HG03196 (cell line): ENCODE measurements around the gene PSMB9.
"Not testable (repeated sequence)": the region's sequence is repeated elsewhere in the genome, so short reads cannot be mapped to it uniquely, and the experiment has no call there.

Experiments
- ATAC-seq: cut with Tn5 transposase; IDR thresholded peaks from one replicate; pipeline ENCODE4 v1.9.1; 2021; ENCODE audit not compliant: unreplicated experiment

Gene PSMB9

DNA sequence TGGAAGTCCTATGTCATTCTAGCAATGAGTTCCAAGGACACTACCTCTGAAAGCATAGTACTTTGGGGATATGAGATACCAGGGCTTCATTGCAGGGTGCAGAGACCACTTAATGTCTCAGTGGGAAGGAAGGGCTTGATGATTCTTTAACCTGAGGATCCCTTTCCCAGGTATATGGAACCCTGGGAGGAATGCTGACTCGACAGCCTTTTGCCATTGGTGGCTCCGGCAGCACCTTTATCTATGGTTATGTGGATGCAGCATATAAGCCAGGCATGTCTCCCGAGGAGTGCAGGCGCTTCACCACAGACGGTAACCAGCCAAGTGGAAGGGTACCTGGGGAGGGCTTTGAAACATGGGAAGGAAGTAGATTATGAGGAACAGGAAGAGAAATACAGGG, 4.2 kb downstream of the PSMB9 start:
- ATAC-seq, result no peak

DNA sequence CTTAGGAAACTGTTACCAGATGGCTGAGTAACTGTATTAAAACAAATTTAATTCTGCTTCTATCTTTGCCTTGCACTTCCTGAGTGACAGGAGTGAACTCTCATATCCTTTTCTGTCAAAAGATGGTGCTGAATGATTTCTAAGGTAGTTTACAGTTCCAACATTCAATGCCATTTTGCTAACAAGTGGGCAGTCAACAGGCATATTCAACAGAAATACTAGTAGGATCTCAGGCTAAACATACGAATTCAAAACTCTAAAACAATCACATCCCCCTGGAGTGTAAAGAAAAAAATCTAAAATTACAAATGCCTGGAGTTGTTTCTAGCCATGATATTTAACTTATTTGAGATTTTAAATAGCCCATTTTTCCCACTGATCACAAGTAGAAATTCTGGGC, 6.7 kb downstream of the PSMB9 start:
- ATAC-seq, result no peak

DNA sequence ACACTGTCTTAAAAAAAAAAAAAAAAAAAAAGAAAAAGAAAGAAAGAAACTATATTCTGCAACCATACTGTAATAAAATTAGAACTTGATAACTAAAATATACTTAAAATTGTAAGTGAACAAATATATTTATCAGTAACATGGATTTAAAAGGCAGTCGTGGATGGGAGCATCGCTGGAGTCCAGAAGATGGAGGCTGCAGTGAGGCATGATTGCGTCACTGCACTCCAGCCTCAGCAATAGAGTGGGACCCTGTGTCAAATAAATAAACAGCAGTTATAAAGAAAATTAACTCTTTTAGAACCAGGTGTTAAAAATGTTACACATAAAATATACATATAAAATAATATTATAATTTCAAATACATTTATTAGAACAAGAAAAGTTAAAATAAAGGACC, 8.7 kb downstream of the PSMB9 start:
- no peak for ATAC-seq

DNA sequence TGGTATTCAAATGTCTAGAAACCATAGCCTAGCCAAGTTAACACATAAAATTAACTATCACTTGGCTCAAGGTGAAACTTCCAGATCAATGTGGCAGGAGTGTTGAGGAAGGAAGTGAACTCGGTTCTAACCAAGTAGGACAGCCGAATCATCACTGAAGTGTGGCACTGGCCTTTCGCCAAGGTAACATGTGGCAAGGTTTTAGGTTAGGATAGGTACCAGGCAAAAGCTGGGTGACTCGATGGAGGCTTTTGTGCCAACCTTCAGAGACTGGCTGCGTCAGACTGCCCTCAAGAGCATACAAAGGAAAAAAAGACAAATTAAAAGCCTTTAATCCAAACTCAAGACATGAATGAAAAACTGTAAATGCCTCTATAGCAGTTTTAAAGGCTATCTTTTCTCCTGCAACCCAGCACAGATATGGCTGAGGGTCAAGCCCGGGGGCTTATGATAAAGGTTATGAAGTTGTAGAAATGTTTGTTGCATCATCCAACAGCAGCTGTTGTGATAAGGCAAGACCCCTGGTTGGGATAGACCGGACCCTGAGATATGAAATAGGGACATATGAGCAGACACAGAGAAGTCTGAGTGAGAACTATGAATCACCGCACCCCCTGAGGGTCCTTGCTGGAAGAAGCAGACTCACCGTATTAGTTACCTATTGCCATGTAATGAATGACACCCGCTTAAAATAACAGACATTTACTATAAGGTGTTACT, 11.9 kb downstream of the PSMB9 start:
- ATAC-seq, result no peak

DNA sequence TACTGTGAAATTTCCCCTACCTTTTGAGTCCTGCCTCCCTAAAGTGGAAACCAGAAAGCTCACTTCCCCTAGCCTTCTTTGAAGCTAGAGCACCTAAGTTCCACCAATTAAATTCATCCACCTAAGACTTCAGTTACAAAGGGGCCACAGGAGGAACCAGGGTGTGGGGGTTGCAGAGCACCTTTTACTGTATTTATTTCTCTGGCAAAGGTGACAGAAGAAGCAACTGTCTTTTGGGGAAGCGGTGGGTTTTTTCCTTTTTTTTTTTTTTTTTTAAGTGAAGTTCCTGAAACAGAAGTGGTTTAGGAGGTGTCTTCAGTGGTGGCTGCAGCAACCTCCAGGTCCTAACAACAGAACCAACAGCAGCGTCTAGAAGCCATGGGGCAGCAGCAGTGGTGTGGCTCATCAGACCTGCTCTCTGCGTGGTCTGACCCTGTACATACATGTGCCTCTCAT, 13.1 kb downstream of the PSMB9 start:
- no peak for ATAC-seq

DNA sequence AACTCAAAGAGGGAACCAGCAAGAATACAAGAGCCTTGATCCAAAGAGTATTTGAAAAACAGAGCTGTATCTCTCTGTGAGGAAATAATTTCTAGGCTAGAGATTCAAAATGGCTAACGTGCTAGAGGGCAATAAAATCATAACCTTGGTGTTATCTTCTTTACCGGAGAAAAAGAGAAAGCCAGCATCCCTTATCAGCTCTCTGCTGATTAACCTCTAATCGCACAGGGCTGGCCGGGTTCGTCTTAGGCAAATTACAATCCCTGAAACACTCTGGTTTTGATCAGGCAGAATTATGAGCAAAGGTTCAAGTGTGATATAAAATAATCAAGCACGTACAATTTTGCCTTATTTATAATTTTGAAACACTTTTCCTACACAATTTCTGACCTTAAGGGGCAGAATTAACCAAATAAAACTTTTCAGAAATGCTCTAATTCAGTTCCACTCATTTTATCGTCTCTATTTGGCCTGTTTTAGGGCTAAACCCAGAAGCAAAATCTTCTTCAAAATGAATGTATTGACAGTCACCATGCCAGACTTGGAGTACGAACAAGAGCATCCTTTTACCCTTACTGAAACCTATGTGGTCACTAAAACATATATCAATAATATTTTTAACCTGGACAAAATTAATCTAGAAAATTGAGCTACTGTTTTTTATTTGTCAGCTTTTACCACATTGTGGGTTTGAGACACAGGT, 13.7 kb downstream of the PSMB9 start:
- no peak for ATAC-seq

DNA sequence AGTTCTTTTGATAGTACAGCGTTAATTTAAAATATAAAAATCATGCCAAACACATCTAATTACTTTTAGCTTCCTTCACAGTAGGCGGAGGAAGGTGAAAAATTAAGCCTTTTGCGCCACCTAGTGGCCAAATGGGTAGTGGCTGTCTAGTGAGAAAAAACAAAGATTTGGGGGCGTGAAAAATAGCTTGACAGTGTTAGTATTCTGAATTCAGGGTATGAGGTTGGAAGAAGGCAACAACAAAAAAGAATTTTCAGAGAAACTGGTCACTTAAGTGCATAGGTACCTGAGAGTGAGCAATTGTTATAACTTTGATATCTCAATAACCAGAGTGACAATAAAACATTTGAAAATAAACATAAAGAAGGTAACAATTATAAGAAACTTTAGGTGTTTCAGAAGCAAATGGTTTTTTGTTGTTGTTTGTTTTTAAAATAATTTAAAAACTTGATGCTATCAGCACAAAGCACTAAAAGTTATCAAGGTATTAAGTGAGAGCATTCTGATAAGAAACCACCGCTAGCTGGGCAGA, 14.3 kb downstream of the PSMB9 start:
- no peak for ATAC-seq

DNA sequence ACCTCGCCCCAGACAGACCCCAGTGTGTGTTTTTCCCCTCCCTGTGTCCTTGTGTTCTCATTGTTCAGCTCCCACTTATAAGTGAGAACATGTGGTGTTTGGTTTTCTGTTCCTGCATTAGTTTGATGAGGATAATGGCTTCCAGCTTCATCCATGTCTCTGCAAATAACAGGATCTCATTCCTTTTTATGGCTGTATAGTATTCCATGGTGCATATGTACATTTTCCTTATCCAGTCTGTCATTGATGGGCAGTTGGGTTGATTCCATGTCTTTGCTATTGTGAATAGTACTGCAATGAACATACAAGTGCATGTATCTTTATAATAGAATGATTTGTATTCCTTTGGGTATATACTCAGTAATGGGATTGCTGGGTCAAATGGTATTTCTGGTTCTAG, 20.0 kb downstream of the PSMB9 start:
- not testable (repeated sequence) for ATAC-seq

DNA sequence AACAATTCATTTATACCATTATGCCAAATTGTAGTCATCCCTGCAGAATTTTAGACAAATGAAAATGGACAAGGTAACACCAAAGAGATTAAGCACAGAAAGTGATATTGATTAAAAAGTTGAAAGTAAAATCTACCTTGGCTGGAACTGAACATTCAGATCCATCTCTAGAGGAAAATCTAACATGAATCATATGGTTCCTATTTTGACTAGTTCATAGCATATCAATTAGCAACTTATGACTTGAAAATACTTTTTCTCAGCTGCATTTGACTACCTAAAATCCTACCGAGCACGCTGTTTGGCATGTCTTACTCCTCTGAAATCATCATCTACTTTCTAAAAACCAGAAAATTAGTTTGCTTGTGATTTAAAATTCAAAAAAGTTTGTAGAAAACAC, 22.6 kb downstream of the PSMB9 start:
- ATAC-seq, result no peak

DNA sequence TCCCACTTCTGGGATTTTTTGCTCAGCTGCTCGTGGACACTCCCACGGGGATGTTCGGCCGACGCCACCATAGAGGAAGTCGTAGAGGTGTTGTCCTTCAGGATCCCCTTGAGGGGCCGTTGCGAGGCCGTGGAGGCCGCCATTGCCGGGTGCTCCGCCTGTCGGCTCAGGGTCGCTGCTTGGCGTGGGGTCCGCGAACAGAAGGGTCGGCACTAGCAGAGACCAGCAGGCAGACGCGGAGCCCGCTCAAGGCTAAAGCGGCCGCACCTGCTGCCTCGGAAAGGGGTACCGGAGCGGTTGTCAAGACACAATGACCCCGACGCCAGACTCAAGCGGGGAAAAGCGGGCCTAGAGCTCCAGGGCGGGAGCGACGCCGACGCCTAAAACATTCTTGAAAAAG, 25.7 kb downstream of the PSMB9 start:
- no peak for ATAC-seq

DNA sequence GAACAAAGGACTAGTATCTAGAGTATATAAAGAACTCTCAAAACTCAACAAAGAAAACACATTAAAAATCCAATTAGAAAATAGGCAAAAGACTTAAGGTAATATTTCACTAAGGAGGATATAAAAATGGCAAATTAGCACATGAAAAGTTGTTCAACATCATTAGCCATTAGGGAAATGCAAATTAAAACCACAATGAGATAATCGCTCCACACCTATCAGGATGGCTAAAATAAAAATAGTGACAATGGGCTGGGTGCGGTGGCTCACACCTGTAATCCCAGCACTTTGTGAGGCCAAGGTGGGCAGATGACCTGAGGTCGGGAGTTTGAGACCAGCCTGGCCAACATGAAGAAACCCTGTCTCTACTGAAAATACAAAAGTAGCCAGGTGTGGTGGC, 27.0 kb downstream of the PSMB9 start:
- not testable (repeated sequence) for ATAC-seq

DNA sequence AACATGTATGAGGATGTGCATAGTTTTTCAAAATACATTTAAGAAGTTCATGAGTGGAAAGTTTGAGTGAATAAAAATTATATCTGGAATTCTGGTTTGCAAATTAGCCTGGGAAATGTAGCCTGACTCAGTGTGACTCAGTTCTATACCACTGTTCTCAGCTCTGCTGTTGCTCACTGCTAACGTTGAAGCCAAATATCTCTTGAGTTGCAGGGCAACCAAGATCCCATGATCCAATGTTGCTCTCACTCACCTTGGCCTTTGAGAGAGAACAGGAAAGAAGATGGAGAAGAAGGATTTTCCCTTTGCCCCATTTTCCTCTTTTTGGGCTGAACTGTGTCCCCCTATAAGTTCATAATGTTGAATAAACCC, 28.9 kb downstream of the PSMB9 start:
- no peak for ATAC-seq

DNA sequence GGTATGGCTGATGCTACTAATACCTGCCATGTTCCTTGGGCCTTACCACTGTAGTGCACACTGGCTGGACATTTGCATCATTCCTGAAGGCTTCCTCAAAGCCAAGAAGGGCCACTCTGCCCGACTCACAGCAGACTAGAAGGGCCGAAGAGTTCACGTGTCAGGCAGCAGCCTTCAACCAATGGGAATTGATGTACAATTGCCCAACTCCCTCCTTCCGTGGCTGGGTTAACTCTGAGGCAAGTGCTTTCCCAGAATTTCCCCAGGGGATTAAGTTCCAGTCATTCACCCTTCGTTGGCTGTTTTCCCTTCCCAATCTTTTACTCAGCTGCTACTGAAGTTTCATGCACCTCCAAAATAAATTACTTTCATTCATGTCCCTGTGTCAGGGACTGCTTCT, 29.8 kb downstream of the PSMB9 start:
- ATAC-seq, result no peak

DNA sequence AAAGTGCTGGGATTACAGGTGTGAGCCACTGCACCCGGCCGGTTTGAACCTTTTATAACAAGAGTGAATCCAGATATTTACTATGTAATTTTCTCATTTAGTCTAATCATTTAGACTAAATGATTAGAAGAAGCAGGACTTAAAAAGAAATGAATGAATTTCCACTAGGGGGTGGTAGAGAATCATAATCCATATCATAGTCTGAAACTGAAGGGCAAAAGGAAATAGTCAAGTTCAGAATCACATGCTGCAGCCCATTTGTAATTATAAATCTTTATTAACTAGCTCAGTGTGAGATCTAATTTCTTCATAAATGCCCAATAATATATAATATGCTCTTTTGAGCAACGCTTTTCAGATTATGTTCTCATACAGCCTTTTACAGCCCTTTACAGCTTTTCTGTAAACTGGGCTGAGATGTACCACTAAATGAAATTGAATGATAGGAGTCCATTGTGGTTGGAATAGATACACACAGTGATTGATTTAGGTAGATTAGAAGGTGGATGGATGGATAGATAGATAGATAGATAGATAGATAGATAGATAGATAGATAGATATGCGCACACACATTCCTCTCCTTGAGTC, 31.8 kb downstream of the PSMB9 start:
- no peak for ATAC-seq

DNA sequence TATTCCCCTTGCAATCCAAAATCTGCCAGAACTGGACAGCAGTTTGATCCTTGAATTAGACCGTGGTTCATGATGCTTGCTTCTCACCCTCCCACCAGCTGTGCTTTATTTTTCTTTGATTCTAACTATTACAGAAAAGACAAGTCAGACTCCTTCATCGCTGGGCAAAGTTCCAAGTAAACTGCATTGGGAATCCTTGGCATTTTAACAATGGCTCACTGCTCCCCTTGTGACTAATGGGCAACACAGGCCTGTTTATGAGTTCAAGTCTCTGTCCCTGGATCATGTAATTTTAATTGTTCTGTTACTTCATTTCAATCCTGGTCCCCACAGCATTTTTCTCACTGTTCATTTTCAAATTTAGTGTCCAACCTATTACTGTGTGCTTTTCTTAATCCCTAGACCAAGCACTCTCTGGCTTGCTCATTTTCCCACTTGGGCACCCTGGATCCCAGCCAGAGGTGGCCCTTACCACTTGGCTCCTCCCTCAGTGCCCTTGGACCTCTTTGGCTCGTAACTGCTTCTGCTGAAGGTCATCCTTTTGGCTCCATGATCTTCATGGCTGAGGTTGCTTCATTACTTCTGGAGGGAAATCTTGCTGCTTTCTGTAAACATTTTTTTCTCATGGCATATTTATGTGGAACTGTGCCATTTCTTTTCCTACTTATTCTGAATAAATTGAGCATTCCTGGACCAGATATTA, 32.8 kb downstream of the PSMB9 start:
- ATAC-seq, result no peak

DNA sequence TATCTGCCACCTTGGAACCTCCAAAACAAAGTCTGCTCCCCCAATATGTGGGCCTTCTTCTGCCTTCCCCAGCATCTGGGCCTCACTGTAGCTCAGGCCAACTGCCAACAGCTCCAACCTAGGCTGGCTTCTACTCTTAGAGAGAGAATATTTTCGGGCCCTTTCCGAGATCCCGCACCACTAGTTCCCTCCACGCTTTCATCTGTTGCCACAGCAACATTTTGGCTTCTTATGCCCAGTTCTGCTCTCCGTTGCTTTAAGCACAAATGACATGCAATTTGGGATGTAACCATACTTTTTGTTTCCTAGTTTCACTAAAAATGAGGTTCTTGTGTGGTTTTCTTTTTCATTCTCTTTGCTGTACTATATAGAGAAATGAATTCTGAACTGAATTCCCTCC, 33.6 kb downstream of the PSMB9 start:
- ATAC-seq, result no peak

DNA sequence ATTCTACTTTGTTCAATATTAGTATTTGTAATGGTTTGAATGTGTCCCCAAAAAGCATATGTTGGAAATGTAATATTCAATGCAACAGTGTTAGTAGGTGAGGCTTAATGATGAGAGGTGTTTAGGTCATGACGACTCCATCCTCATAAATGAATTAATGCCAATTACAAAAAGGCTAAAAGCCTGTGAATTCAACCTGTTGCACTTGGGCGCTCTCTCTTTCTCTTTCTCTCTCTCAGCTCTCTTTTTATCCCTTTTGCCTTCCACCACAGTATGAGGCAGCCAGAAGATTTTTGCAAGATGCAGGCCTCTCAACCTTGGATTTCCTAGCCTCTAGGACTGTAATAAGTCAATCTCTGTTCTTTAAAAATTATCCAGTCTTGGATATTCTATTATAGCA, 34.6 kb downstream of the PSMB9 start:
- no peak for ATAC-seq

DNA sequence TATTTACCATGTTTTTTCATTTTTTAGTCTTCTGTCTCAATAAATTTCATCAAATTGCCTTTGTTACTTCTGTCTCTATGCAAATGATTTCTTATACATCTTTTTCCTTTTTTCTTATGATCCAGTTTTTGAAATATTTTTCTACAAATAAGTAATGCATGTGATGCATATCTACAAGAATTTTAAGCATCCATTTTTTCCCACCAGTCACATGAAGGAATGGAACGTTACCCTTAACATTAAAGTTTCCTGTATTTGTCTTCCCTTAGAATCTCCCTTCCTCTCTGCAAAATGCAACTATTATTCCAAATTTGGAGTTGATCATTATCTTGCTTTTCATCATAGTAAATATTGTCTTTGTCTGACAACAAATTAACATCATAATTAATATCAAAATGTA, 35.5 kb downstream of the PSMB9 start:
- ATAC-seq, result no peak

DNA sequence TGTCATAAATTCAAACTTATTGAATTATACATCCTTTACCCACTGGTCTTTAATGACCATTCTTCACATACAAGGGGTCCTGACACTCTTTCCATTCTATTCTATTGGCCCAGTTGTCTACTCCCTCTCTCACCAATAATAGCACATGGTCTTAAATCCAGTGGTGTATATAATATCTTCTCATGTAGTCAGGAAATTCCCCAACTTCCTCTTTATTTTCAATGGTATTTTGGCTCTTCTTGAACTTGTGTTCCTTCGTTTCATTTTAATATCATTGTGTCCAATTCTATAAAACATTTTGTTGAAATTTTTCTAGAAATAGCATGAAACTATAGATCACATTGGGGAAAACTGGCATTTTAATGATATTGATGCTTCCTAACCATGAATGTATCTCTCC, 36.8 kb downstream of the PSMB9 start:
- no peak for ATAC-seq

DNA sequence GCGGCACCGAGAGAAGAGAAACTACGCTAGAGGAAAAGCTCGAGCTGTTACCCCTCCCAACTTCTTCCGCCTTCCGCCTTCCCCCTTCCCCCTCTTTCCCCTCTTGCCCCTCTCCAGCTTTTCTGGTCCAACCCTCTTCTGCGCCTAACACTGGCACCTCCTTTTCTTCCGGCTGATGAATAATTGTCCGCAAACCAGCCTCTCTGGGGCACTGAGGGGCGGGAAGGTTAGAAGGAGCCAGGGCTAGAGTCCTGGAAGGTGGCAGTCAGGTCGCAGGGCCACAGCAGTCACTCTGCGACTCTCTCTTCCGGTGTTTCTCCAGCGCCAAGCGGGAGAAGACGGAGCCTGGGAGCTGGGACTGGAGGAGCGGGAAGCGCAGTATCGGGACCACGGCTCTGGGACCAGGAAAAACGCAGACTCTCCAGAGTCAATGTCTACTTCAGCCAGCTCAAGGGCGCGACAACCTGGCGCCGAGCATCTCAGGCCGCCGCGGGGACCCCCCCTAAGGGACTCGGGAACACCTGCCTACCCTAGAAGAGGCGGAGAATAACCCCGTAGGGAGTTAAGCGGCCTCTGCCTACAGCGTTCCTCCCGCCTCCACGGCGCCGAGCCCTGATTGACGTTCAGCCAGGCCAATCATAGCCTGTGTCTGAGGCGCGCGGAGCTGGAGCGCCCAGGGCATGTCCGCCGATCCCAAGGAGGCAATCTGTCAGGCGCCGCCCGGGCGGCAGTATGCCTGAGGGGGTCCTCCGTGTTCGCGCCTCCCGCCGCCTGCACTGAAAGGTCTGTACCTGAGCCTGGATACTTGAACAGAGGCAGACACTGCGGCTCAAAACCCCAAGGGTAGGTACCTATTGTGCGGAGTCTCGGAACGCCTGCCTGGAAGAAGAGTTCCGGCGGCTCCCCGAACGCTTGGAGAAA, 40.4 kb downstream of the PSMB9 start:
- peak; percentile 92 for ATAC-seq

DNA sequence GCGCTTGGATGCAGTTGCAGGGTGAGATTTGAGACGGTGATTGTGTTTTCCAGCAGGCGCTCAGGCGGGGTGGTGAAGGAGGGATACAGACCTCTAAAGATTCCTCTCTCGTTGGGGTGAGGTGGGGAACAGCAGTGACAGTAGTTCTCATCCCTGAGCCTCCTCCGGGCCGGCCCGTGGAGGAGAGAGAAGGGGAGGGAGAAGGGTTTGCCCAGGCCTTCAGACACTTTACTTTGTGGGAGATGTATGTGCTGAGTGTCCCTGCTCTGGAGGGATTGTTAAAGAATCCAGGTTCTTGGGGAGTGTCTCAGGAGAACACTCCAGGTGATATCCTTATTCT, 41.0 kb downstream of the PSMB9 start:
- peak; percentile 27 for ATAC-seq
